ENCODE results near the gene PLGRKT.
"Not testable (repeated sequence)": the region's sequence is repeated elsewhere in the genome, so short reads cannot be mapped to it uniquely, and the experiment has no call there.

The PLGRKT gene

DNA sequence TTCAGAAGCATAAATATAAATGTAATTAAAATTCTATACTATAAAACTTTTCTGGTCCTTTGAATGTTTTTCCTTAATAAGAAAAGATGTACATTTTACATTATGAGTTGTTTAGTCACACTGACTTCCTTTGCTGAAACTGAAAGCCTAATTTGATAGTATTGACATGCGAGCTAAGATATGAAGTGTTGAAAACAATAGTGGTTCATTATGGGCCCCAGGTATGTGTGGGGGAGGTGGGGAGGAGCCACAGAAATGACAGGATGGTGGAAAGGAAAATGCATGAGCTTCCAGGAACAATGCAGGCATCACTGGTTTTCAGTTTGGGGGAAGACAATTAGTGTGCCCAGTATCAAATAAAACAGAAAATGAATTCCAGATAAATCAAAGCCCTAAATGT is 62.6 kb downstream of the PLGRKT start:
- DNase-seq: no peak

DNA sequence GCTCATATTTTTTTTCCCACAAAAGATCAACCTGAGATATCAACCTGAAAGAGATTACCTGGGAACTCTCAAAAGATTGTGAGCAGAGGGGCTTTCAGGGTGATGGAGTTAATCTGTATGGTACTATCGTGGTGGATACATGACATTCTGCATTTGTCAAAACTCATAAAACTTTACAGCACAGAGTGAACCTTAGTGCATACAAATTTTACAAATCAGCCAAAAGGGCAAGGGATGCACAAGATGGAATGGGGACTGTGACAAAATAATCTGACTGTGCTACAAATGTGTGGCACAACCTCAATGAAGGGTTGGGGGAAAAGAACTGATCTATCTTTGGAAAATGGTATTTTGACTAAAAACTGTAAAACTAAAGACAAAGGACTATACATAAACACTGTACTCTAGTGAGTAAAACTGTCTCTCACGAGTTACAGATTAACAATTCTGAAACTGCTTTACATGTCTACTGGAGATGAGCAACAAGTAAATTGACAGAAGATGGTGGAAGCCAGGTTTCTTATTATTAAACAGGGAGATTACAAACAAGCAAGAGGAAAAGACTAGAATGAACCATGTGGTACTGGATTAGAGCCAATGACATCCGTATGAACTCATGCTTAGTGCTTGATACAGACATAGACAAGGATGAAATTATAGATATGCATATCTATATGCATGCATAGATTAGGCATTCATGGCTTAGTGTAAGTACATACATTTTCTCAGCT is 73.3 kb downstream of the PLGRKT start:
- DNase-seq: no peak

DNA sequence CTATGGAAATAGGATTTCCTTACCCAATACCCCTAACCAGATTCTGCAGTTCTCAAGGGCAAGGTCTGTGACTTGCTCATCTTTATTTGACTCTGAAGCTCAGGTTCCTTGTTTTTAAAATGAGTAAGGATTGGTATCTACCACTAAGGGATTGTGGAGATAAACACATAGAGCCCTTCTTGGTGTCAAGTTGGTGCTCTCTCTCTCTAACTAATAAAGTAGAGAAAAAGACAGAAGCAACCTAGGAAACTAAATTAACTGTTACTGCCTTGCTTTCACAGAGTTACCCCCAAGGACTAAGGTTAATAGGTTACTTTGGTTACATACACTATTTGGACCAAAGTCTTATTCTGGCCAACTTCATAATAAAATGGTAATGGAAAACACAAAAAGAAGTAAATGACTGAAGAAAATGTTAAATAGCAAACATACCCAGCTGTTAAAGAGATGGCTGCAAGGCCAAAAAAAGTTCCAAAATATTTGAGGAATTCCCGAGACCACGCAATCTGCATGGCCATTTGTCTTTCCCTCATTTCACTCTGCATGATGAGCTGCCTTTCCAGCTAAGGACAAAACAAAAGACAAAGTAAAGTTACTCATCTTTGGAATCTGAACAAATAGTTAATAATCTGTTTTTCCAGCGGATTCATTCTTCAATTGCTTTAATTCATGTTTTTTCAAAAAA is 76.3 kb downstream of the PLGRKT start:
- no peak for DNase-seq

DNA sequence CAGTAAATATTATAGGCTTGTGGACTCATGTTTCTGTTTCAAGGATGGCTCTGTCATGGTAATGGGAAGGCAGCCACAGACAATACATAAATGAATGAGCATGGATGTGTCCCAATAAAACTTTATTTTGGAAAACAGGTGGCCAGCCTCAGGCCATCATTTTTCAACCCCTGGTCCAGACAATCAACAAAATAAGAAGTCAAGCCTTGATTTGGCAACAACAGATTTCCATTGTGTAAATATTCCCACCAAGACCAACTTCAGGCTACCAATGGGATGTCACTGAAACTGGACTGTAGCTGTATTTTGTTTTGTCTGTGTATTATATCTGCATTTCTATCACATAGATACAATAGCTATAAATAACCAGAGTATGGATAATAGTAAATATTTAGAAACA is 77.4 kb downstream of the PLGRKT start:
- no peak for DNase-seq

DNA sequence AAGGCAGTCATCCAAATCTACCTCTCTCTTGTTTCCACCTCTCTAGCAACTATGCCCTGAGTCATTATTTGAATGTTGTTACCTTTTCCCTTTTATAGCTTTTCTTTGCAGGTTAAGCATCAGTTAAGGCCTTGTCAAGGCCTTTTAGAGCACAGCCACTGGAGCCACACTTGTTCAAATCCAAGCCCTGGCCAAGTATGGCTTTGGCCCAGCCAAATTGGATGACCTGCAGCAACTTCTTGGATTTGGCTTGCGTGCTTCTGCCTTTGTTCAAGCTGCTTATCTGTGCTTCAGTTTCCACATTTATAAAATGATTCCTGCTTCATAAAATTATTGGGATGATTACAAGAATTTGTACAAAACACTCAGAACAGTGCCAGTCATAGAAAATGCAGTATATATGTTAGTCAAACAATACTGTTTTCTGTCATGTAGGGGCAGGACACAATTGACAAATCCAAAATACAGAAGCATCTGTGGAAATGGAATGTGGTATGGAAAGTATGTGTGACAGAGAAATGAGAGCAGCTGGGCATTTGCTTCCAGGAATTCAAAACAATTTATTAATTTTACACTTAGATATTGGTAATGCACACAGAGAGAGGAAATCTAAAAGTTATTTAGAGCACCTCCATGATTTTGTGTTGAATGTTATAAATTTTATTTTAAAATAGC is 80.2 kb downstream of the PLGRKT start:
- no peak for DNase-seq

DNA sequence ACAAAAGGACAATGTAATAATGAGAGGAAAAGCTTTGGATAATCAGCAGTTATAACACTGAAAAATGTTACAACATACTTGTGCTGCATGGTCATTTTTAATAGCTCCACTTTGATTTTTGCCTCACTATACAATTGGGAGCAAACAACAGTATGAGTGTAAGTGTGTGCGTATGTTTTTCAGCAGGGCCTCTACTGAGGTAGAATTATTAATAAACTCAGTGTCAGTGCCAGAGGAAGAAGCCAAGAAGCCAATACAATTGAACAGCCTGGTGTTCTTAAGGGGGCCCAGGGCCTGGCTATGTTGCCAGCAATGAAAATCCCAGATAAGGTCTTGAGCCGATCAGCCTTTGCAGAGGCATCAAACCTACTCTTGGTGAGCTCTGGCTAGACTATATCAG is 81.9 kb downstream of the PLGRKT start:
- DNase-seq: no peak

DNA sequence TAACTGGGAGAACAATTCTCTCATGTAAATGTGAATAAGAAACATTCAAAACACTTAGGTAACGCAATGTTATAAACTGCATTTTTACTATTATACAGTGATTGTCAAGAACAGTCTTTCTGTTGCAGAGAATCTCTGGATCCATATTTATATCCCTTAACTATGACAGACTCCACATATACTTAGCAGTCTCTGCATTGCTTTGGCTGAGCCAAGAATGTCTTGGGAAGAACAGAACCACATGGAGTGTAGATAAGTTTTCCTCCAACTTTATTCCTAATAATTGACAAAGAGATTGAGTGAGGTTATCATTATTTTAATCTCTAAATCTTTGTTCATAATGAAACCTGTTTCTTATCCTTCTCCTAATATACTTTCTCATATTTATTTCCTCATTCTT is 82.5 kb downstream of the PLGRKT start:
- no peak for DNase-seq

DNA sequence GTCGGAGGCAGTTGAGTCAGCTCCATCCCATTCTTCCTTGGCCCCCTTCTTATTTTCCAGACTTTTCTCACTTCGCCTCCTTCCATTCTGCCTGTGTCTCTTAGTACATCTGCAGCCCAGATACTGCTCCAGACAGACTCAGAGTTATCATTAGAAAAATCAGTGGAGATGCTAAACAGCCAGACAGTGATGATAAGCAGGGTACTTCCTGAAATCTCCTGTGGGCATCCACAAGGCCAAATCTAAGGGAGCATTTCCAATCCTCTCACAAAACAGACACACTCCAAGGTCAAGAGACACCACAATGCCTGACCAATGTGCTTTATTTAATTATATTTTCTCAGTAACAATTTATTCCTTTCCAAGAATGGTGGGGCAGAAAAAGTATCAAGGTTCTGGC is 83.5 kb downstream of the PLGRKT start:
- DNase-seq: no peak

DNA sequence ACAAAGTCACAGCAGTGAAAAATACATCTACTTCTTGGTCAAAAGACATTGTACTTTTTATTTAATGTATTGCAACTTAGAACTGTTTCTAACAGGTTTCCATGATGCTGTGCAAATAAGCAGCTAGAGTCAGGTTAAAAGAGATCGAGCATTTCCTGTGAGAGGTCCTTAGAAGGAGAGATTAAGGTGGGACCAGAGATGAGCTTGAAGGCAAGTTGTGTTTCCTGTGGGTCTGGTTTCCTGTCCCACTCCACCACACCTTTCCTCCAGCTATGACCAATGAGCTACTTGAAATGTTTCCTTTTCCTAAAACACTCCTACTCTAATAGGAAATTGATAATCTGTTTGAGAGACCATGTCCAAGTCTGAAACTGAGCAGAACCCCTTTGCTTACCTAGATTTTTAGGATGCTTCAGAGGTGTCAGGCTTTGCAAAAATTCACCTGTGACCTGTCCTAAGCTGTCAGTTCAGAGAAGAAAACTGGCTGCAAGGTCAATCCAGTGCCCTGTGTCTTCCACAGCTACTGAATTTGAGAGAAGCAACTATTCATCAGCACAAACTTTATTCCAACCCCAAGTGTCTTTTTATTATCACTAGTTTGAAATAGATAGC is 85.0 kb downstream of the PLGRKT start:
- DNase-seq: no peak

DNA sequence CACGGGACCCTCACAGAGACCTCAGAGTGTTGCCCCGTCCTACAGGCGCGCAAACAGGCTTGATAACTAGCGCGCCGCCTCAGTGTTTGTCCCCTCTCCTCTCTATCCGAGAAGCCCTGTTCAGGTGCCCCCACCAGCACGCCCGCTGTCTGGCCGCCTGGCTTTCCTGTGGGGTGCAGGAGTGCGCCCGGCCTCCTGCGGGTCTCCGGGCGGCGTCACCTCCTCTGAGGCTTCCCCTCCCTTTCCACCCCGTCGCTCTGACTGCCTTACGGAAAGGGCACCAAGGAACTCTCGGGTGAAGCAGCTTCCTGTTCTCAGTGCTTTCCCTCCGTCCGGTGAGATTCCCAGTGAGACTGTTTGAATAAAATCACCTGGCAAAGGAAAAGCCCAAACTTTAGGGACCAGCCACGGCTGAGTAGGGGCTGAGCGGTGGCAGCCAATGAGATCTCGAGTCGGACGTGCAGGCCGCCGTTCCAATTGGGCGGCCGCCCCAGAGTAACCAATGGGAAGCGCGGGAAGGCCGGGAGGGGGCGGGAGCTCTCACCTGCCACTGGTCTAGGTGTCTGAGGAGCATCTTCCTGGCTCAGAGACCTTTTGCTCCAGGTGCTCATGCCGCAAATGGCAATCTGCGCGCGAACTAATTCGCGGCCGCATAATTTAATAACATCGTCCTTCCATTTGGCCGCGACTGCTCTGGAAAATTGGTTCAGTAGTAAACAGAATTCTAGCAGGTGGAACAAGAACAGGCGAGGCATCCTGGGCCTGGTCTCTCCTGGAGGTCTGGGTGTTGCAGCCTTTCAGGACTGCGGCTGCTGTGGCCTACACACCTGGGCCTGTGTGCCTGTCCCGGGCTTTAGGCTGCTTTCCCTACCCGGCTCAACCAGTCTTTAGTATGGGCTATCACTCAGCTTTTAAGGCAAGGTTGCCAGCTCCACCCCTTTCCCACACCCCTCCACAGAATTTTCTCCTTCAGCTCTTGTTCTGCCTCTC is 98.4 kb downstream of the PLGRKT start, which contains the start of gene RLN1:
Gene RLN1 (minus strand): TSS at position 885 of the 990 bp plus-strand sequence. CDS start 130 bp downstream, at position 755.
- DNase-seq: not testable (repeated sequence)

DNA sequence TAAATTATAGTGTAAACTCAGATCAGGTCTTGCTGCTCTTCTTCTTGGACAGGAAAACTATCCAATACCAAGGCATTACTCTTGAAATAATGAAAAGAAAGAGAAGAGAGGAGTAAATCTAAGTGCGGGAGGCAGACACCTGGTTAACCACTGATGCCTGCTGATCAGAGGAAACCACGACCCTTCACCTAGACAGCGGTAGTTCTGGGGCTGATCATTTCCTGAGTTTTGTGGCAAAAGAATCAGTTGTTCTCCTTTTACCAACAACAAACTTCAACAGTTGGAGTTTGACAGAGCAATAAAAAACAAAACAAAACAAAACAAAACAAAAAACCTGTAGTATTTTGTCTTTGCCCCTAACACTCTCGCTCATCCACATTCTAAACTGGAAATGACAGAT is 101.0 kb downstream of the PLGRKT start:
- DNase-seq: no peak

DNA sequence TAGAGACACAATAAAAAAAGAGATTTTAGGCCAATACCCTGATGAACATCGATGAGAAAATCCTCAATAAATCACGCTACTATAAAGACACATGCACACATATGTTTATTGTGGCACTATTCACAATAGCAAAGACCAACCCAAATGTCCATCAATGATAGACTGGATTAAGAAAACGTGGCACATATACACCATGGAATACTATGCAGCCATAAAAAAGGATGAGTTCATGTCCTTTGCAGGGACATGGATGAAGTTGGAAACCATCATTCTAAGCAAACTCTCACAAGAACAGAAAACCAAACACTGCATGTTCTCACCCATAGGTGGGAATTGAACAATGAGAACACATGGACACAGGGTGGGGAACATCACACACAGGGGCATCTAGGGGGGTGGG is 106.4 kb downstream of the PLGRKT start:
- not testable (repeated sequence) for DNase-seq

DNA sequence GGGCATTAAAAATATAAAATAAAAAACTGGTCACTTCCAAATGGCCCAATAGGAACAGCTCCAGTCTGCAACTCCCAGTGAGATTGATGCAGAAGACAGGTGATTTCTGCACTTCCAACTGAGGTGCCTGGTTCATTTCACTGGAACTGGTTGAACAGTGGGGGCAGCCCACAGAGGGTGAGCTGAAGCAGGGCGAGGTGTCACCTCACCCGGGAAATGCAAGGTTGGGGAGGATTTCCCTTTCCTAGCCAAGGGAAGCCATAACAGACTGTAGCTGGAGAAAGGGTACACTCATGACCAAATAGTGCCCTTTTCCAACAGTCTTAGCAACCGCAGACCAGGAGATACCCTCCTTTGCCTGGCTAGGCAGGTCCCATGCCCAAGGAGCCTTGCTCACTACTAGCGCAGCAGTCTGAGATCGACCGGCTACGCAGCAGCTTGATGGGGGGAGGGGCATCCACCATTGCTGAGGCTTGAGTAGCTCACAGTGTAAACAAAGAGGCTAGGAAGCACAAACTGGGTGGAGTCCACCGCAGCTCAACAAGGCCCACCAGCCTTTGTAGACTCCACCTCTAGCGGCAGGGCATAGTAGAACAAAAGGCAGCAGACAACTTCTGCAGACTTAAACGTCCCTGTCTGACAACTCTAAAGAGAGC is 110.7 kb downstream of the PLGRKT start:
- DNase-seq: no peak

DNA sequence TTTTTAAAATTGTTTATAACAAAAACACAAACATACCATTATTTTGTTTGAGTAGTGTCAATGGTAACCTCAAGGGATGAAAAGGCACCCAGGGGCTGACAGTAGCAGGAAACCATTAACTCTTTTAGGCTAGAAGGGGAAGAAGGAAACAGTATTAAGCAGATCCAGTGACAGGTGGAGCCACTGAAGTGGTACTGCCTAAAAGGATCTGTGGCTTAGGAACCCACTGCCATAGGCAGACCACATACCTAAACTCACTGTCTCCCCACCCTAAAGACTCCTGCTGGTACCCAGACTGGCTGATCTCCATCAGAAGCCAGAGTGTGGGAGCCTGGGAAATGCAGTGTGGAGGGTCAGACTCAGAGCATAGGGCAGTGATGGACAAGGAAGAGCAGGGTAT is 111.5 kb downstream of the PLGRKT start:
- peak in 1 of 2 experiments; percentile 8 for DNase-seq

DNA sequence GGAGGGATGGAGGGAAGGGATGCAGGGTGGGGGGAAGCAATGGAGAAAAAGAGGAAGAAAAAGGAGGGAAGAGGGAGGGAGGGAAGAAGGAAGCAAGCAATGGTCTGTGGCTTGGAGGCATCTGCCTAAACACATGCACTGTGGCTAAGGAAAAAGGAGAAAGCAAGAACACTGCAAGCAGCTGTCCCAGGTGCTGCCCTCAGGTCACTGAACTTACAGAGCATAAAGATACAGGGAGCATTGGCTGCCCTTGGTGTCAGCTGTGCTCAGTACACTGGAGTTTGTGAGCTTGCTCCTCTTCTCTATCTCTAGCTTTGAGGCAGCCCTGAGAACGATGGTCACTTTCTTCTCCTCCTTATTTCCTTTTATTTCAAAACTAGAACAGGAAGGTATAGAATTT is 116.1 kb downstream of the PLGRKT start:
- DNase-seq: not testable (repeated sequence)

DNA sequence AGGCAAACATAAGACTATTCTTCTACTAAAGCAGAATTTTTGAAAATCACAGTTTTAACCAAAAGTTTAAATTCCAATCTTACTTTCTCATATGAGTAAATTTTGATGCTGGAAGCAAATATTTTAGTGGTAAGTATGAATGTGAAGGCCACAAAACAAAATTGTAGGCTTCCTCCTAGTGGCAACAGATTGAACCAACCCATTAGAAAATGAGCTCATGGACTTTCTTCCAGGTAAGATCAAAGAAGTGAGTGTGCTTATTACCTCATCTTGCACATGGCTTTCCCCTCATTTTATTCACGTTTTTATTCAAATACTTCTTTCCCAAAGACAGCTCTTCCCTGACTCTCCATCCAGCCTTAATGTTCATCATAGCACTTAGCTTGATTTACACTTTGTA is 116.7 kb downstream of the PLGRKT start:
- no peak for DNase-seq

DNA sequence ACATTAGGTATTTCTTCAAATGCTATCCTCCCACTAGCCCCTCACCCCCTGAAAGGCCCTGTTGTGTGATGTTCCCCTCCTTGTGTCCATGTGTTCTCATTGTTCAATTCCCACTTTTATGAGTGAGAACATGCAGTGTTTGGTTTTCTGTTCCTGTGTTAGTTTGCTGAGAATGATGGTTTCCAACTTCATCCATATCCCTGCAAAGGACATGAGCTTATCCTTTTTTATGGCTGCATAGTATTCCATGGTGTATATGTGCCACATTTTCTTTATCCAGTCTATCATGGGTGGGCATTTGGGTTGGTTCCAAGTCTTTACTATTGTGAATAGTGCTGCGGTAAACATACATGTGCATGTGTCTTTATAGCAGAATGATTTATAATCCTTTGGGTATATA is 121.3 kb downstream of the PLGRKT start:
- not testable (repeated sequence) for DNase-seq

DNA sequence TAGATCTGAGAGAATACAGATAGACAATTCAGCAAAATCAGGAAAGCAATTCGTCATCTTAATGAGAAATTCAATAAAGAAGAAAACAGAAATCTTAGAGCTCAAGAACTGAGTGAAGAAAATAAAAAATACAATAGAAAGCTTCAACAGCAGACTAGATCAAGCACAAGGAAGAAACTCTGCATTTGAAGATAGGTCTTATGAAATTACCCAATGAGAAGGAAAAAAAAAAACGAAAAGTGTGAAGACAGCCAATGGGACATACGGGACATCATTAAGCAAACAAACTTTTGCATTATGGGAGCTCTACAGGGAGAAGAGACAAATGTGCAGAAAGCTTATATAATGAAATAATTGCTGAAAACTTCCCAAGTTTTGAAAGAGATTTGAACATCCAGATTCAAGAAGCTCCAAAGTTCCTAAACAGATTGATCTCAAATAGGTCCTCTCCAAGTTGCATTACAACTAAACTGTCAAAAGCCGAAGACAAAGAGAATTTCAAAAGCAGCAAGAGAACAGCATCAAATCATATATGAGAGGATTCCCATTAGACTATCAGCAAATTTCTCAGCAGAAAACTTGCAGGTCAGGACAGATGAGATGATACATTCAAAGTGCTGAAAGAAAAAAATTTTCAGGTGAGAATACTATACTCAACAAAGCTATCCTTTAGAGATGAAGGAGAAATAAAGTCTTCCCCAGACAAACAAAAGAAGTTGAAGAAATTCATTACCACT is 122.4 kb downstream of the PLGRKT start:
- DNase-seq: no peak

DNA sequence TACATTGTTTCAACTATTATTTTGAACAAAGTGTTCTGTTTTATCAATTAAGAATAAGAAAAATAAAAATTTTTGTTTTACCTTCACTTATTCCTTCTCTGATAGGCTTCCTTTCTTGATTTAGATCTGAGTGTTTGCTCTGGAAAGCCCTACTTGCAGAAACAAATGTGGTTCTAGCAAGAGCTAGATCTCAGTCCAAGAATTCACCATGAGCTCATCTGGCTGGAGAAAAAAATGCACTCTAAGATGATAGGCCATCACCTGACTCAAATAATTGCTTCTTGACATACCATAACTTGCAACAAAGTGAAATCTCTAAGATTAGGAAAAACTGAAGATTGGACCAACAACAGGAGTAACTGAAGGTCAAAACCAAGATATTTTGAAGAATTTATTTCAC is 126.9 kb downstream of the PLGRKT start:
- DNase-seq: no peak
